Choroid plexus epithelial cell (primary cell): ENCODE measurements around the gene CDS1.

Experiments used
- DNase-seq: peaks from one replicate; pipeline ENCODE4 v3.0.0-alpha.2; 2010; ENCODE audit warnings: low read depth
- H3K4me3 ChIP-seq: 2 replicates; pipeline ENCODE4 v1.5.1; 2011; ENCODE audit warnings: low read depth, mild to moderate bottlenecking, control low read depth, low read length, moderate library complexity
- CTCF ChIP-seq: conservative IDR thresholded peaks from 2 replicates; pipeline ENCODE4 v1.5.1; 2011; ENCODE audit warnings: low read depth, mild to moderate bottlenecking, control low read depth, inconsistent platforms, low read length, moderate library complexity

Gene CDS1

GRCh38 chr4:84565951-84566350, 17.0 kb upstream of the CDS1 start:
- no peak for DNase-seq
- no peak overlapping the region for H3K4me3 ChIP-seq
- no peak for TF ChIP-seq CTCF

GRCh38 chr4:84568496-84568895, 14.4 kb upstream of the CDS1 start:
- peak; percentile 13 for DNase-seq
- H3K4me3 ChIP-seq = no peak overlapping the region
- TF ChIP-seq CTCF = no peak

- no peak for DNase-seq
- H3K4me3 ChIP-seq = no peak overlapping the region
- no peak for TF ChIP-seq CTCF
Observed at GRCh38 chr4:84569009-84569408, 13.9 kb upstream of the CDS1 start.

GRCh38 chr4:84573385-84574068, 9.4 kb upstream of the CDS1 start:
- no peak overlapping the region for H3K4me3 ChIP-seq
- no peak for TF ChIP-seq CTCF
- DNase-seq = no peak

GRCh38 chr4:84574069-84574720, 8.7 kb upstream of the CDS1 start:
- TF ChIP-seq CTCF = no peak
- DNase-seq = no peak
- H3K4me3 ChIP-seq = no peak overlapping the region

GRCh38 chr4:84578540-84579402, 4.2 kb upstream of the CDS1 start:
- TF ChIP-seq CTCF = peak; percentile 88
- DNase-seq = peak; percentile 85
- no peak overlapping the region for H3K4me3 ChIP-seq
